Common myeloid progenitor, CD34-positive (primary cell): ENCODE measurements around the gene TEX38.
A peak's percentile ranks its signal among the peaks of the same experiment; 100 is the strongest.
"Not testable (repeated sequence)": the region's sequence is repeated elsewhere in the genome, so short reads cannot be mapped to it uniquely, and the experiment has no call there.

ENCODE experiments used
- CTCF ChIA-PET: fragments of 350-600 bp; sonication (Branson Sonifier 250); formaldehyde crosslinking; loops from one replicate; lab custom pipeline; 2021; ENCODE audit warnings: antibody characterized with exemption; lab: Charles Lee
- POLR2A ChIA-PET: fragments of 350-600 bp; sonication (Branson Sonifier 250); formaldehyde crosslinking; loops from one replicate; lab custom pipeline; 2021; ENCODE audit warnings: antibody characterized with exemption; lab: Charles Lee
- DNase-seq, 3 donors: peaks; one replicate each; pipeline versions ENCODE4 v3.0.0 to v3.0.0-alpha.2; 2013
- H3K27ac ChIP-seq, 2 experiments: 1 replicate in 1 of 2; 2 replicates in 1 of 2; pipeline ENCODE4 v1.7.0; 2013; ENCODE audit warnings: inconsistent platforms in 2 of 2, low read length in 2 of 2, mild to moderate bottlenecking in 2 of 2, low read depth in 1 of 2, moderate library complexity in 1 of 2; ENCODE audit not compliant: severe bottlenecking in 2 of 2, insufficient read depth in 1 of 2, poor library complexity in 1 of 2
- H3K27me3 ChIP-seq, 5 experiments: replicated peaks in 2 of 5; 1 replicate in 3 of 5; 2 replicates in 2 of 5; pipeline versions ENCODE4 v1.6.1 to v1.7.0; 2013; ENCODE audit warnings: low read length in 4 of 5, mild to moderate bottlenecking in 2 of 5, moderate library complexity in 2 of 5, inconsistent platforms in 1 of 5; ENCODE audit not compliant: insufficient read depth in 5 of 5, control insufficient read depth in 4 of 5
- H3K36me3 ChIP-seq, 4 experiments: 1 replicate in 2 of 4; 2 replicates in 2 of 4; pipeline versions ENCODE4 v1.6.1 to v1.7.0; 2013; ENCODE audit warnings: low read length in 3 of 4, control low read depth in 1 of 4, mild to moderate bottlenecking in 1 of 4; ENCODE audit not compliant: control insufficient read depth in 4 of 4, insufficient read depth in 4 of 4
- H3K4me1 ChIP-seq, 4 experiments: 1 replicate in 3 of 4; 2 replicates in 1 of 4; pipeline versions ENCODE4 v1.6.1 to v1.7.1; 2013; ENCODE audit warnings: low read length in 3 of 4, mild to moderate bottlenecking in 3 of 4, control low read depth in 1 of 4, inconsistent platforms in 1 of 4, moderate library complexity in 1 of 4; ENCODE audit not compliant: control insufficient read depth in 4 of 4, insufficient read depth in 4 of 4; ENCODE audit errors: control extremely low read depth in 1 of 4
- H3K4me3 ChIP-seq, 7 experiments: 1 replicate in 4 of 7; 2 replicates in 3 of 7; pipeline versions ENCODE4 v1.5.1 to v1.7.0; 2013; ENCODE audit warnings: mild to moderate bottlenecking in 7 of 7, low read length in 6 of 7, moderate library complexity in 6 of 7, inconsistent platforms in 2 of 7, low read depth in 2 of 7, control low read depth in 1 of 7; ENCODE audit not compliant: insufficient read depth in 4 of 7, control insufficient read depth in 1 of 7; ENCODE audit errors: extremely low read depth in 1 of 7
- H3K9me3 ChIP-seq, 5 experiments: 1 replicate in 4 of 5; 2 replicates in 1 of 5; pipeline versions ENCODE4 v1.6.1 to v1.7.1; 2013; ENCODE audit warnings: low read length in 4 of 5, mild to moderate bottlenecking in 2 of 5, inconsistent platforms in 1 of 5, low read depth in 1 of 5, moderate library complexity in 1 of 5; ENCODE audit not compliant: control insufficient read depth in 4 of 5, insufficient read depth in 2 of 5; ENCODE audit errors: control extremely low read depth in 1 of 5
- WGBS: methylation state at CpG from one replicate; pipeline ENCODE4 v1.1.5; 2013; ENCODE audit not compliant: insufficient coverage; 5-methylcytosine and 5-hydroxymethylcytosine counted together

TEX38 gene

DNA sequence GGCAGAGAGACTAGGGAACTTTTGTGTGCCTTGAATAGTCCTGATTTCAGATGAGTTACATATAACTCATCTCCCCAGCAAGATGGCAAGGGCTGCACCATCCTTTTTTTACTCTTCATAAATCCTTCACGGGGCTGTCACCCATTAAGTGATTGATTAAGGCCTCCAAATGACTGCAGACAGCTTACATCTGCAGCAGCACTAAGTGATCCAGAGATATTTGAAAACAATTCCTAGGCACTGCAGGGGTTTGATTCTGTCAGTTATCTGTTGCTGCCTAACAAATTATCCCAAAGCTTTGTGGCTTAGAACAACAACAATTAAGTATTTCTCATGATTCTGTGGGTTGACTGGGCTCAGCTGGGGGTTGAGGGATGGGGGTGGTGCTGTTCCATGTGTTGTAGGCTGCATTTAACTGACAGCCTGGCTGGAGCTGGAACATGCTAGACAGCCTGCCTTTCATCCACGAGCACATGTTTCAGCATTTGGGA lies 19.3 kb downstream of the TEX38 start:
- no peak overlapping the region for H3K4me3 ChIP-seq
- no peaks in the 10 kb centered on the region for H3K9me3 ChIP-seq
- ChIA-PET POLR2A (no interaction called here), CTCF (interaction anchor here (0.6 kb wide), 1 partner anchor 23 kb away, joined by 3 read pairs; no protein-coding TSS in a partner anchor)
- WGBS, result no CpG with 5 or more reads among the region's 2 CpGs
- H3K36me3 ChIP-seq, result peaks cover 17 to 81% (median 43%) of the 10 kb centered on the region in 4 experiments
- H3K27me3 ChIP-seq, result no peaks in the 10 kb centered on the region
- peaks cover 4 to 52% (median 21%) of the 10 kb centered on the region in 4 experiments for H3K4me1 ChIP-seq
- no peak for DNase-seq
- no peak overlapping the region for H3K27ac ChIP-seq

DNA sequence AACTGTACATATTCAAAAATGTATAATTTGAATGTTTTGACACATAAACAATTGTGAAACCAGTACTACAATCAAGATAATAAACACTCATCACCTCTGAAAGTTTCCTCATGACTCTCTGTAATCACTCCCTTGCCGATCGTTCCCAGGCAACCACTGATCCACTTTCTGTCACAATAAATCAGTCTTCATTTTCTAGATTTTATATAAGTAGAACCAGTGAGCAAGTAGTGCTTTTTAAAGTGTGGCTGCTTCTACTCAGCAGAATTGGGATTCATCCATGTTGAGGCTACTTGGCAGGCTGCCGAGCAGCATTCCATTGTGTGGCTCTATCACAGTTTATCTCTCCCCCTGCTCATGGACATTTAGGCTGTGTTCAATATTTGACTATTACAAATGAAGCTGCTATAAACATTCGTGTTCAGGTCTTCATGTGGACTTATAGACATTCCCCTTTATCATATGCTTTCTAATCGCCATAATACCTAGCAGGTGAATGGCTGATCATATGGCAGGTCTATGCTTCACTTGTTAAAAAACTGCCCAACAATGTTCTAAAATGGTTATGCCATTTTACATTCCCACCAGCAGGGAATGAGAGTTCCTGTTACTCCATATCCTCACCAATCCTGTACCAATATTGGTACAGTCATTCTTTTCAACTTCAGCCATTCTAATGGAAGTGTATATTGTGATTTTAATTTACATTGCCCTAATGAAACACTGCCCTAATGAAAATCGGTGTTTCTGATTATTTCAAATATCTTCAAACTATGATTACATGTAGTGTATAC lies 20.5 kb downstream of the TEX38 start:
- 94% methylated on average over 2 of the region's 6 CpGs for WGBS
- Histone ChIP-seq H3K36me3 (peaks cover 24 to 82% (median 51%) of the 10 kb centered on the region in 4 experiments), H3K27ac (no peak overlapping the region), H3K27me3 (no peaks in the 10 kb centered on the region), H3K9me3 (no peaks in the 10 kb centered on the region), H3K4me1 (peaks cover 4 to 40% (median 17%) of the 10 kb centered on the region in 4 experiments), H3K4me3 (no peak overlapping the region)
- POLR2A ChIA-PET, result no interaction called here
- DNase-seq, result no peak
- CTCF ChIA-PET, result no interaction called here

- Histone ChIP-seq H3K9me3 (no peaks in the 10 kb centered on the region), H3K36me3 (peaks cover 24 to 83% (median 54%) of the 10 kb centered on the region in 4 experiments), H3K4me1 (peaks cover 0 to 31% (median 9%) of the 10 kb centered on the region in 4 experiments), H3K27ac (no peak overlapping the region), H3K27me3 (no peaks in the 10 kb centered on the region), H3K4me3 (no peak overlapping the region)
- DNase-seq, result no peak
- CTCF ChIA-PET, result interaction anchor here (0.7 kb wide), 1 partner anchor 42 kb away, joined by 3 read pairs; no protein-coding TSS in a partner anchor
- 100% methylated on average over 1 of the region's 3 CpGs for WGBS
- POLR2A ChIA-PET, result interaction anchor here (0.5 kb wide), 1 partner anchor 11 kb away, joined by 3 read pairs; no protein-coding TSS in a partner anchor
These were observed 21.4 kb downstream of the TEX38 start for GRCh38 chr1:46692811-46693770.

DNA sequence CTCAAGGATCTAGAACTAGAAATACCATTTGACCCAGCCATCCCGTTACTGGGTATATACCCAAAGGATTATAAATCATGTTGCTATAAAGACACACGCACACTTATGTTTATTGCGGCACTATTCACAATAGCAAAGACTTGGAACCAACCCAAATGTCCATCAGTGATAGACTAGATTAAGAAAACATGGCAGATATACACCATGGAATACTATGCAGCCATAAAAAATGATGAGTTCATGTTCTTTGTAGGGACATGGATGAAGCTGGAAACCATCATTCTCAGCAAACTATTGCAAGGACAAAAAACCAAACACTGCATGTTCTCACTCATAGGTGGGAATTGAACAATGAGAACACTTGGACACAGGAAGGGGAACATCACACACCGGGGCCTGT lies 23.0 kb downstream of the TEX38 start:
- DNase-seq, CTCF ChIA-PET, H3K27me3 ChIP-seq, H3K4me3 ChIP-seq, H3K27ac ChIP-seq, H3K9me3 ChIP-seq, POLR2A ChIA-PET: not testable (repeated sequence)
- Histone ChIP-seq H3K4me1 (peaks cover 0 to 15% (median 2%) of the 10 kb centered on the region in 4 experiments), H3K36me3 (peaks cover 21 to 74% (median 49%) of the 10 kb centered on the region in 4 experiments)
- WGBS, result 80% methylated on average over 1 of the region's 4 CpGs

- no peak for DNase-seq
- Histone ChIP-seq H3K4me1 (no peaks in the 10 kb centered on the region), H3K27ac (no peak overlapping the region), H3K36me3 (peaks cover 18 to 58% (median 39%) of the 10 kb centered on the region in 4 experiments), H3K4me3 (no peak overlapping the region), H3K9me3 (no peaks in the 10 kb centered on the region), H3K27me3 (no peaks in the 10 kb centered on the region)
- ChIA-PET POLR2A (no interaction called here), CTCF (interaction anchor here (1.3 kb wide), 1 partner anchor 11 kb away, joined by 4 read pairs; no protein-coding TSS in a partner anchor)
- WGBS, result 100% methylated on average over 1 of the region's 2 CpGs
These were observed 25.4 kb downstream of the TEX38 start for GRCh38 chr1:46697053-46697452.

DNA sequence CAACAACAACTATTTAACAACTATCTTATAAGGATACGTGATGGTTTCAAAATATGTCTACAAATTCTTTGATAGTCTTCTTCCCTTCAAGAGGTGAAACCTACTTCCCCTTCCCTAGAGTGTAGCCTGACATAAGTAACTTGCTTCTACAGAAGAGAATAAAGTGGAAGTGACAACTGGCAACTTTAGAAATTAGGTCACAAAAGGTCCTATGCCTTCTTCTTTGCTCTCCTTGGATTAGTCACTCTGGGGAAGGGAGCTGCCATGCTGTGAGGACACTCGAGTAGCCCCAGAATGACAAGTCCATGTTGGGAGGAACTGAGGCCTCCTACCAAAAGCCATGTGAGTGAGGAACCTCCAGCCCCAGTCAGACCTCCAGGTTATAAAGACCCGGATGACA lies 28.0 kb downstream of the TEX38 start:
- POLR2A ChIA-PET, result no interaction called here
- Histone ChIP-seq H3K9me3 (no peaks in the 10 kb centered on the region), H3K27me3 (no peaks in the 10 kb centered on the region), H3K27ac (no peak overlapping the region), H3K4me1 (no peaks in the 10 kb centered on the region), H3K36me3 (peaks cover 21 to 65% (median 47%) of the 10 kb centered on the region in 4 experiments), H3K4me3 (no peak overlapping the region)
- 67% methylated on average over 2 of the region's 3 CpGs for WGBS
- CTCF ChIA-PET, result no interaction called here
- DNase-seq, result peak in 2 of 3 donors; percentile 15 to 19
